HG03342 (cell line): ENCODE measurements around the gene PPP3CA.

ENCODE experiments used
- ATAC-seq: cut with Tn5 transposase; IDR thresholded peaks from one replicate; pipeline ENCODE4 v1.9.1; 2021; ENCODE audit warnings: mild to moderate bottlenecking, moderate library complexity; ENCODE audit not compliant: unreplicated experiment

The PPP3CA gene

GRCh38 chr4:101332424-101332823 is 14.9 kb downstream of the PPP3CA start:
- ATAC-seq = no peak

GRCh38 chr4:101331017-101331416 is 16.3 kb downstream of the PPP3CA start:
- ATAC-seq = no peak

GRCh38 chr4:101329592-101329991 is 17.7 kb downstream of the PPP3CA start:
- ATAC-seq = no peak

- ATAC-seq = peak; percentile 93
Observed at GRCh38 chr4:101328063-101328602, 19.2 kb downstream of the PPP3CA start.

GRCh38 chr4:101326576-101326975 is 20.8 kb downstream of the PPP3CA start:
- no peak for ATAC-seq

GRCh38 chr4:101322743-101323142 is 24.6 kb downstream of the PPP3CA start:
- no peak for ATAC-seq

- ATAC-seq = no peak
Observed at GRCh38 chr4:101321481-101322042, 25.8 kb downstream of the PPP3CA start.

- no peak for ATAC-seq
Observed at GRCh38 chr4:101315786-101316185, 31.5 kb downstream of the PPP3CA start.

GRCh38 chr4:101315041-101315440 is 32.3 kb downstream of the PPP3CA start:
- no peak for ATAC-seq

GRCh38 chr4:101309925-101310324 is 37.4 kb downstream of the PPP3CA start:
- ATAC-seq = no peak

GRCh38 chr4:101307899-101308298 is 39.4 kb downstream of the PPP3CA start:
- ATAC-seq = no peak

- ATAC-seq = peak; percentile 7
Observed at GRCh38 chr4:101306764-101307615, 40.3 kb downstream of the PPP3CA start.

- peak; percentile 60 for ATAC-seq
Observed at GRCh38 chr4:101306225-101306624, 41.1 kb downstream of the PPP3CA start.

- ATAC-seq = no peak
Observed at GRCh38 chr4:101304916-101305315, 42.4 kb downstream of the PPP3CA start.

GRCh38 chr4:101299899-101300540 is 47.3 kb downstream of the PPP3CA start:
- no peak for ATAC-seq

GRCh38 chr4:101299021-101299420 is 48.3 kb downstream of the PPP3CA start:
- no peak for ATAC-seq

- ATAC-seq = no peak
Observed at GRCh38 chr4:101295691-101296090, 51.6 kb downstream of the PPP3CA start.

GRCh38 chr4:101294597-101294996 is 52.7 kb downstream of the PPP3CA start:
- ATAC-seq = no peak

- ATAC-seq = no peak
Observed at GRCh38 chr4:101292901-101293300, 54.4 kb downstream of the PPP3CA start.

GRCh38 chr4:101292214-101292613 is 55.1 kb downstream of the PPP3CA start:
- no peak for ATAC-seq

GRCh38 chr4:101291198-101291597 is 56.1 kb downstream of the PPP3CA start:
- no peak for ATAC-seq

- no peak for ATAC-seq
Observed at GRCh38 chr4:101290654-101291053, 56.7 kb downstream of the PPP3CA start.
